ENCODE data around the gene CPNE1.

DNA sequence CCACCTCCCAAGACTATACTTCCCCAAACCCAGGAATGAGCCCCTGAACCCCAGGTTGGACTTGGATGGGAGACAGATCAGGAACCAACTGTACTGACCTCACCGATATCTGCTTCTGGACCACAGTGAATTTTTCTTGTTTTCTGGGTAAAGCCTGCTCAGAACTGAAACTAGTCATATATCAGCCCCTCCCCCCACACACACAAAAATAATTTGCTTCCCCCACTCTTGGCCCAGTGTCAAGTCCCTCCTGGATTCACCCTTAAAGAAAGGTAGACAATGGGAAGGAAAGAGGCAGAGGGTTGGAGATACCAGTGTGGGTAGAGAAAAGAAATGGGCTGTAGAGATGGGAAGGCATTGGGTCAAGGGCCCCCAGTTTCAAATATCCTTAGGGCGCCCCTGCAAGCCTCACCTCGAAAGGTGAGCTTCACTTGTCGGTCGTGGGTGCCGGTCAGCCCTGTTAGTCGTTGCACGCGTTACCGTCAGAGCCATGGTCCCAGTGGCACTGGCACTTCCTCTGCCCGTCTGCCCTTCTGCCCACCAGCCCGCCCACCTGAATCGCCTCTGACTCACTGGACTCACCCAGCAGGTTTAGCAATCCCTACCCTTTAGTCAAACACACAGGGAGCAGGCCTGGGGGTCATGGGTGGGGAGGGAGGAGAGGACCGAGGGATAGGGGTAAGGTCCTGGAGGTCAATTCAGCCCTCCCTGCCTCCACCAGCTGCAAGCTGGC lies 57.5 kb downstream of the CPNE1 start:
- TF ChIP-seq POLR2A (IDR thresholded peaks at IDR 0.05; ENCODE audit: low read length) (no peak), GATA1 (IDR thresholded peaks at IDR 0.05; ENCODE audit: low read depth, low read length) (no peak)
